GM12891 (cell line): ENCODE measurements around the gene PDE10A.

Experiments
- PAX5 ChIP-seq: IDR thresholded peaks from 2 replicates; pipeline ENCODE4 v1.6.1; 2011; ENCODE audit warnings: low read length, moderate library complexity, mild to moderate bottlenecking; ENCODE audit not compliant: insufficient read depth, severe bottlenecking
- POLR2A ChIP-seq: IDR thresholded peaks from 2 replicates; pipeline ENCODE4 v1.6.1; 2011; ENCODE audit warnings: low read depth, low read length, control low read depth
- POLR2AphosphoS5 ChIP-seq: IDR thresholded peaks from 2 replicates; pipeline ENCODE4 v1.6.1; 2011; ENCODE audit warnings: low read depth, low read length, control low read depth
- TAF1 ChIP-seq: IDR thresholded peaks from 2 replicates; pipeline ENCODE4 v1.6.1; 2011; ENCODE audit warnings: low read depth, low read length, control low read depth

- TF ChIP-seq PAX5 (no peak), POLR2AphosphoS5 (no peak), POLR2A (no peak), TAF1 (no peak)
These were observed 20.0 kb downstream of the PDE10A start for GRCh38 chr6:165643015-165643414.
